Measurements from ENCODE around the gene ITGA3. TPM values are rescaled to one million over a fixed set of nuclear protein-coding genes. Genes with fewer than 3 reads are reported as not detected.

The ITGA3 gene
- total RNA-seq, 2 donors from 2014 or later, result 26.5 to 35.9 TPM

- DNase-seq, result no peak
- ATAC-seq, result no peak
- intact Hi-C loops (cut with DNase I), result no loop called here
These were observed 42.7 kb downstream of the ITGA3 start for GRCh38 chr17:50098583-50098982.

GRCh38 chr17:50099003-50099402 lies 43.1 kb downstream of the ITGA3 start:
- intact Hi-C loops (cut with DNase I), result no loop called here
- DNase-seq, result no peak
- ATAC-seq, result no peak

GRCh38 chr17:50100480-50100883 lies 44.6 kb downstream of the ITGA3 start:
- no peak for ATAC-seq
- intact Hi-C loops (cut with DNase I), result no loop called here
- DNase-seq, result no peak

- DNase-seq (no peak), ATAC-seq (peak; percentile 2 to 17)
- intact Hi-C loops (cut with DNase I), result no loop called here
These were observed 45.0 kb downstream of the ITGA3 start for GRCh38 chr17:50100921-50101345.

GRCh38 chr17:50101346-50102163 lies 45.6 kb downstream of the ITGA3 start:
- ATAC-seq, result peak; percentile 68 to 82
- DNase-seq, result peak; percentile 40
- intact Hi-C loops (cut with DNase I), result no loop called here

GRCh38 chr17:50102164-50102991 lies 46.5 kb downstream of the ITGA3 start:
- ATAC-seq (peak; percentile 82 to 87), DNase-seq (peak; percentile 74)

GRCh38 chr17:50103252-50103651 lies 47.3 kb downstream of the ITGA3 start:
- intact Hi-C loops (cut with DNase I), result no loop called here
- DNase-seq (no peak), ATAC-seq (no peak)

More at GRCh38 chr17:50102164-50102991, 46.5 kb downstream of the ITGA3 start:
- intact Hi-C loops (cut with DNase I), result no loop called here

GRCh38 chr17:50103941-50104340 lies 48.0 kb downstream of the ITGA3 start:
- intact Hi-C loops (cut with DNase I), result no loop called here
- ATAC-seq, result no peak
- no peak for DNase-seq

GRCh38 chr17:50105811-50106210 lies 49.9 kb downstream of the ITGA3 start:
- intact Hi-C loops (cut with DNase I), result no loop called here
- ATAC-seq, result no peak
- DNase-seq, result no peak

GRCh38 chr17:50106393-50107131 lies 50.7 kb downstream of the ITGA3 start:
- no peak for DNase-seq
- ATAC-seq, result no peak
- intact Hi-C loops (cut with DNase I), result no loop called here

- intact Hi-C loops (cut with DNase I), result no loop called here
- DNase-seq (no peak), ATAC-seq (no peak)
These were observed 52.0 kb downstream of the ITGA3 start for GRCh38 chr17:50107790-50108414.

GRCh38 chr17:50108556-50108955 lies 52.6 kb downstream of the ITGA3 start:
- DNase-seq, result no peak
- no peak for ATAC-seq
- intact Hi-C loops (cut with DNase I), result no loop called here

- no peak for DNase-seq
- no peak for ATAC-seq
- intact Hi-C loops (cut with DNase I), result no loop called here
These were observed 53.3 kb downstream of the ITGA3 start for GRCh38 chr17:50109207-50109606.

GRCh38 chr17:50109785-50110184 lies 53.9 kb downstream of the ITGA3 start:
- intact Hi-C loops (cut with DNase I), result loop anchor here (10.0 kb wide), 2 partner anchors 55 to 65 kb away; partner anchors contain the start of gene SGCA (in 1 of the 2)
- ATAC-seq, result no peak
- DNase-seq, result no peak

- peak; percentile 25 to 65 for ATAC-seq
- DNase-seq, result peak; percentile 83
- intact Hi-C loops (cut with DNase I), result loop anchor here (10.0 kb wide), 2 partner anchors 54 to 64 kb away; partner anchors contain the start of gene SGCA (in 1 of the 2)
These were observed 54.9 kb downstream of the ITGA3 start for GRCh38 chr17:50110591-50111349.

GRCh38 chr17:50111673-50112655 lies 56.1 kb downstream of the ITGA3 start:
- intact Hi-C loops (cut with DNase I), result loop anchor here (10.0 kb wide), 2 partner anchors 53 to 63 kb away; partner anchors contain the start of gene SGCA (in 1 of the 2)
- ATAC-seq (peak; percentile 75 to 80), DNase-seq (peak; percentile 76)

- intact Hi-C loops (cut with DNase I), result loop anchor here (10.0 kb wide), 2 partner anchors 52 to 62 kb away; partner anchors contain the start of gene SGCA (in 1 of the 2)
- ATAC-seq, result peak; percentile 9 to 25
These were observed 56.8 kb downstream of the ITGA3 start for GRCh38 chr17:50112694-50113093.

More at GRCh38 chr17:50112694-50113093, 56.8 kb downstream of the ITGA3 start:
- no peak for DNase-seq

Measured in left cardiac atrium (tissue), 4 donors.